Stimulated activated effector memory CD8-positive, alpha-beta T cell treated with anti-CD3 and anti-CD28 coated beads, Interleukin-12 subunit alpha, Interleukin-12 subunit beta, amount 100 ng/mL, for 72 hours (primary cell): ENCODE results near the gene DMRT3.
"Not testable (repeated sequence)": the region's sequence is repeated elsewhere in the genome, so short reads cannot be mapped to it uniquely, and the experiment has no call there.

Source experiments
- ATAC-seq: fragments of 150-1000 bp; cut with Tn5 transposase; 2 replicates; pipeline ENCODE4 v1.10.0; 2021
- DNase-seq, 2 donors: peaks; one replicate each; pipeline ENCODE4 v3.0.0; 2021 to 2022; ENCODE audit warnings: low spot score in 2 of 2
- H3K27ac Mint-ChIP-seq: one replicate; pipeline ENCODE4 v1.8.0; 2022; ENCODE audit warnings: mild to moderate bottlenecking, mixed read lengths
- H3K36me3 Mint-ChIP-seq: one replicate; pipeline ENCODE4 v1.8.0; 2022; ENCODE audit warnings: mild to moderate bottlenecking, mixed read lengths
- H3K4me1 Mint-ChIP-seq: one replicate; pipeline ENCODE4 v1.8.0; 2022; ENCODE audit warnings: mixed read lengths
- H3K4me3 Mint-ChIP-seq: one replicate; pipeline ENCODE4 v1.8.0; 2022; ENCODE audit warnings: mild to moderate bottlenecking, mixed read lengths
- H3K9me3 Mint-ChIP-seq: one replicate; pipeline ENCODE4 v1.8.0; 2022; ENCODE audit warnings: mixed read lengths

The DMRT3 gene

GRCh38 chr9:977838-978830, 1.7 kb downstream of the DMRT3 start:
- Mint-ChIP-seq H3K9me3 (no peaks in the 10 kb centered on the region), H3K36me3 (peaks cover 6% of the 10 kb centered on the region), H3K4me1 (no peaks in the 10 kb centered on the region), H3K4me3 (no peak overlapping the region), H3K27ac (no peak overlapping the region)
- ATAC-seq = no peak
- no peak for DNase-seq

- H3K27ac Mint-ChIP-seq = no peak overlapping the region
- H3K36me3 Mint-ChIP-seq = peaks cover 3% of the 10 kb centered on the region
- no peaks in the 10 kb centered on the region for H3K4me1 Mint-ChIP-seq
- no peak overlapping the region for H3K4me3 Mint-ChIP-seq
- no peaks in the 10 kb centered on the region for H3K9me3 Mint-ChIP-seq
- ATAC-seq (no peak), DNase-seq (no peak)
These were observed 3.5 kb downstream of the DMRT3 start for GRCh38 chr9:979983-980382.

GRCh38 chr9:980640-981039, 4.2 kb downstream of the DMRT3 start:
- H3K36me3 Mint-ChIP-seq = no peaks in the 10 kb centered on the region
- no peak for ATAC-seq
- H3K4me3 Mint-ChIP-seq = no peak overlapping the region
- H3K9me3 Mint-ChIP-seq = no peaks in the 10 kb centered on the region
- no peaks in the 10 kb centered on the region for H3K4me1 Mint-ChIP-seq
- H3K27ac Mint-ChIP-seq = no peak overlapping the region
- DNase-seq = no peak

GRCh38 chr9:981491-981898, 5.0 kb downstream of the DMRT3 start:
- Mint-ChIP-seq H3K4me1 (no peaks in the 10 kb centered on the region), H3K9me3 (no peaks in the 10 kb centered on the region), H3K27ac (no peak overlapping the region), H3K36me3 (no peaks in the 10 kb centered on the region), H3K4me3 (no peak overlapping the region)
- ATAC-seq = no peak
- no peak for DNase-seq

- H3K4me3 Mint-ChIP-seq = no peak overlapping the region
- H3K27ac Mint-ChIP-seq = no peak overlapping the region
- H3K9me3 Mint-ChIP-seq = no peaks in the 10 kb centered on the region
- no peaks in the 10 kb centered on the region for H3K4me1 Mint-ChIP-seq
- ATAC-seq (peak; percentile 62), DNase-seq (no peak)
- no peaks in the 10 kb centered on the region for H3K36me3 Mint-ChIP-seq
These were observed 6.2 kb downstream of the DMRT3 start for GRCh38 chr9:982394-983230.

- H3K4me3 Mint-ChIP-seq = no peak overlapping the region
- H3K36me3 Mint-ChIP-seq = no peaks in the 10 kb centered on the region
- no peaks in the 10 kb centered on the region for H3K4me1 Mint-ChIP-seq
- no peak overlapping the region for H3K27ac Mint-ChIP-seq
- H3K9me3 Mint-ChIP-seq = no peaks in the 10 kb centered on the region
- no peak for ATAC-seq
- DNase-seq = no peak
These were observed 17.6 kb downstream of the DMRT3 start for GRCh38 chr9:994005-994404.

- H3K4me1 Mint-ChIP-seq = no peaks in the 10 kb centered on the region
- DNase-seq = no peak
- H3K9me3 Mint-ChIP-seq = no peaks in the 10 kb centered on the region
These were observed 18.7 kb downstream of the DMRT3 start for GRCh38 chr9:995192-995591.

GRCh38 chr9:995781-996180, 19.3 kb downstream of the DMRT3 start:
- DNase-seq (no peak), ATAC-seq (no peak)
- Mint-ChIP-seq H3K36me3 (no peaks in the 10 kb centered on the region), H3K27ac (no peak overlapping the region), H3K4me1 (no peaks in the 10 kb centered on the region), H3K4me3 (no peak overlapping the region), H3K9me3 (no peaks in the 10 kb centered on the region)

More at GRCh38 chr9:995192-995591, 18.7 kb downstream of the DMRT3 start:
- Mint-ChIP-seq H3K27ac (no peak overlapping the region), H3K4me3 (no peak overlapping the region), H3K36me3 (no peaks in the 10 kb centered on the region)
- ATAC-seq = no peak

- not testable (repeated sequence) for DNase-seq, H3K9me3 Mint-ChIP-seq, ATAC-seq, H3K4me1 Mint-ChIP-seq, H3K27ac Mint-ChIP-seq, H3K4me3 Mint-ChIP-seq, H3K36me3 Mint-ChIP-seq
These were observed 22.1 kb downstream of the DMRT3 start for GRCh38 chr9:998299-999110.

- Mint-ChIP-seq H3K36me3 (no peaks in the 10 kb centered on the region), H3K4me1 (no peaks in the 10 kb centered on the region), H3K4me3 (no peak overlapping the region), H3K27ac (no peak overlapping the region), H3K9me3 (no peaks in the 10 kb centered on the region)
- ATAC-seq (no peak), DNase-seq (no peak)
These were observed 25.4 kb downstream of the DMRT3 start for GRCh38 chr9:1001838-1002237.

- no peaks in the 10 kb centered on the region for H3K9me3 Mint-ChIP-seq
- H3K27ac Mint-ChIP-seq = no peak overlapping the region
- DNase-seq (no peak), ATAC-seq (no peak)
- no peaks in the 10 kb centered on the region for H3K36me3 Mint-ChIP-seq
- no peaks in the 10 kb centered on the region for H3K4me1 Mint-ChIP-seq
- H3K4me3 Mint-ChIP-seq = no peak overlapping the region
These were observed 26.2 kb downstream of the DMRT3 start for GRCh38 chr9:1002678-1003077.

- peaks cover 11% of the 10 kb centered on the region for H3K4me1 Mint-ChIP-seq
- H3K36me3 Mint-ChIP-seq = no peaks in the 10 kb centered on the region
- no peaks in the 10 kb centered on the region for H3K9me3 Mint-ChIP-seq
- H3K27ac Mint-ChIP-seq = no peak overlapping the region
- no peak overlapping the region for H3K4me3 Mint-ChIP-seq
- ATAC-seq (peak; percentile 54), DNase-seq (no peak)
These were observed 28.7 kb downstream of the DMRT3 start for GRCh38 chr9:1005043-1005667.

- DNase-seq (no peak), ATAC-seq (no peak)
- Mint-ChIP-seq H3K9me3 (no peaks in the 10 kb centered on the region), H3K4me1 (peaks cover 11% of the 10 kb centered on the region), H3K4me3 (no peak overlapping the region), H3K36me3 (no peaks in the 10 kb centered on the region), H3K27ac (no peak overlapping the region)
These were observed 30.9 kb downstream of the DMRT3 start for GRCh38 chr9:1007312-1007711.

GRCh38 chr9:1008216-1008615, 31.8 kb downstream of the DMRT3 start:
- DNase-seq (no peak), ATAC-seq (no peak)
- H3K4me1 Mint-ChIP-seq = peaks cover 11% of the 10 kb centered on the region
- H3K27ac Mint-ChIP-seq = no peak overlapping the region
- no peaks in the 10 kb centered on the region for H3K9me3 Mint-ChIP-seq
- H3K4me3 Mint-ChIP-seq = no peak overlapping the region
- H3K36me3 Mint-ChIP-seq = no peaks in the 10 kb centered on the region
